ENCODE data around the gene ANLN. TPM values are rescaled to one million over a fixed set of nuclear protein-coding genes. Genes with fewer than 3 reads are reported as not detected.

ANLN gene
- total RNA-seq, 1 experiment from 2014 or later = 238 TPM

GRCh38 chr7:36360244-36360643, 29.4 kb upstream of the ANLN start:
- Histone ChIP-seq H3K4me3 (ENCODE audit: low read depth in 2 of 2, low read length in 2 of 2) (no peak overlapping the region), H3K27ac (ENCODE audit: low read length) (peak overlapping the region; percentile 32; the same call in 1 of the 2 replicates), H3K36me3 (ENCODE audit: control insufficient read depth, insufficient read depth, low read length) (peaks cover 4% of the 10 kb centered on the region; the same call in 1 of the 2 replicates), H3K9me3 (ENCODE audit: control insufficient read depth, insufficient read depth, low read depth, low read length) (no peaks in the 10 kb centered on the region), H3K4me1 (ENCODE audit: control insufficient read depth, insufficient read depth, low read length) (peaks cover 23% of the 10 kb centered on the region), H3K27me3 (ENCODE audit: control insufficient read depth, insufficient read depth, low read length) (no peaks in the 10 kb centered on the region)
- intact Hi-C loops (cut with micrococcal nuclease; ENCODE audit: unreplicated experiment) (no loop called here), in situ Hi-C loops (cut with HindIII; ENCODE audit: low pct_unique_long_range_greater_than_20kb, low sequenced_read_pairs) (no loop called here)
- POLR2A ChIA-PET = interaction anchor here (0.6 to 0.7 kb wide), 2 partner anchors 22 to 32 kb away, joined by 3 to 13 read pairs; no protein-coding TSS in a partner anchor
- no peak for TF ChIP-seq REST (IDR thresholded peaks at IDR 0.05; ENCODE audit: insufficient read depth in 1 of 2, low read depth in 2 of 2, low read length in 1 of 2)
- no peak for TF ChIP-seq SIN3A (IDR thresholded peaks at IDR 0.05; ENCODE audit: borderline replicate concordance, insufficient read depth, low read depth, low read length)
- no peak for TF ChIP-seq TCF7L2 (IDR thresholded peaks at IDR 0.05; ENCODE audit: low read depth, low read length)
- no peak for TF ChIP-seq POLR2AphosphoS5 (IDR thresholded peaks at IDR 0.05; ENCODE audit: low read depth, low read length)
- TF ChIP-seq CTCF (IDR thresholded peaks at IDR 0.05) = no peak
- no peak for DNase-seq (ENCODE audit: low read depth, low spot score)
- CTCF ChIA-PET = no interaction called here
- no peak for ATAC-seq
- BruUV-seq (replicated peaks) = no TSS peak

GRCh38 chr7:36361227-36361626, 28.4 kb upstream of the ANLN start:
- H3K4me1 ChIP-seq (ENCODE audit: control insufficient read depth, insufficient read depth, low read length) = peaks cover 23% of the 10 kb centered on the region
- in situ Hi-C loops (cut with HindIII; ENCODE audit: low pct_unique_long_range_greater_than_20kb, low sequenced_read_pairs) (no loop called here), intact Hi-C loops (cut with micrococcal nuclease; ENCODE audit: unreplicated experiment) (no loop called here)
- ChIA-PET POLR2A (interaction anchor here (0.5 kb wide), 1 partner anchor 9 kb away, joined by 3 read pairs; no protein-coding TSS in a partner anchor), CTCF (no interaction called here)
- no peak overlapping the region for H3K4me3 ChIP-seq (ENCODE audit: low read depth in 2 of 2, low read length in 2 of 2)
- H3K36me3 ChIP-seq (ENCODE audit: control insufficient read depth, insufficient read depth, low read length) = peaks cover 4% of the 10 kb centered on the region; the same call in 1 of the 2 replicates
- no TSS peak for BruUV-seq (replicated peaks)
- H3K27me3 ChIP-seq (ENCODE audit: control insufficient read depth, insufficient read depth, low read length) = no peaks in the 10 kb centered on the region
- H3K27ac ChIP-seq (ENCODE audit: low read length) = no peak overlapping the region
- ATAC-seq (no peak), DNase-seq (ENCODE audit: low read depth, low spot score) (no peak)
- TF ChIP-seq TCF7L2 (IDR thresholded peaks at IDR 0.05; ENCODE audit: low read depth, low read length) = no peak
- no peak for TF ChIP-seq CTCF (IDR thresholded peaks at IDR 0.05)
- no peak for TF ChIP-seq SIN3A (IDR thresholded peaks at IDR 0.05; ENCODE audit: borderline replicate concordance, insufficient read depth, low read depth, low read length)
- TF ChIP-seq POLR2AphosphoS5 (IDR thresholded peaks at IDR 0.05; ENCODE audit: low read depth, low read length) = no peak
- TF ChIP-seq REST (IDR thresholded peaks at IDR 0.05; ENCODE audit: insufficient read depth in 1 of 2, low read depth in 2 of 2, low read length in 1 of 2) = no peak
- no peaks in the 10 kb centered on the region for H3K9me3 ChIP-seq (ENCODE audit: control insufficient read depth, insufficient read depth, low read depth, low read length)

Measured in Panc1 (cell line).